Body of pancreas (tissue), 4 donors: ENCODE data around the gene DAPK3. TPM values are rescaled to one million over a fixed set of nuclear protein-coding genes. Genes with fewer than 3 reads are reported as not detected.
A peak's percentile ranks its signal among the peaks of the same experiment; 100 is the strongest.

Experiments used
- ATAC-seq: fragments of 150-250 bp; one replicate; pipeline ENCODE4 v1.9.1; 2016
- DNase-seq, 4 donors: peaks; one replicate each; pipeline ENCODE4 v3.0.0-alpha.2; 2019
- H3K27ac ChIP-seq, 4 donors: fragments of 200-600 bp; sonication (generic); 1 replicate in 3 of 4; 2 replicates in 1 of 4; pipeline versions ENCODE4 v1.5.1 to v1.6.1; 2016 to 2019; ENCODE audit warnings: mild to moderate bottlenecking in 1 of 4, mixed read lengths in 1 of 4, moderate library complexity in 1 of 4
- H3K27me3 ChIP-seq, 2 donors: fragments of 200-600 bp; sonication (generic); one replicate each; pipeline ENCODE4 v1.6.0; 2016; ENCODE audit warnings: mild to moderate bottlenecking in 1 of 2
- H3K36me3 ChIP-seq, 2 donors: fragments of 200-600 bp; sonication (generic); replicated peaks in 1 of 2; 2 replicates each; pipeline ENCODE4 v1.5.1; 2016; ENCODE audit warnings: low read depth in 2 of 2; ENCODE audit not compliant: insufficient read depth in 1 of 2
- H3K4me1 ChIP-seq: fragments of 200-600 bp; sonication (generic); one replicate; pipeline ENCODE4 v1.6.0; 2016
- H3K4me3 ChIP-seq, 2 donors: fragments of 200-600 bp; sonication (generic); 1 replicate in 1 of 2; 2 replicates in 1 of 2; pipeline ENCODE4 v1.5.1; 2016 to 2019
- H3K9me3 ChIP-seq, 3 donors: fragments of 200-600 bp; sonication (generic); 1 replicate in 2 of 3; 2 replicates in 1 of 3; pipeline ENCODE4 v1.5.1; 2016
- POLR2A ChIP-seq, 3 donors: fragments of 450-650 bp; IDR thresholded peaks; one replicate each; pipeline ENCODE4 v1.6.1; 2016; ENCODE audit warnings: antibody characterized with exemption in 3 of 3, mild to moderate bottlenecking in 2 of 3
- WGBS, 2 donors: methylation state at CpG; one replicate each; pipeline ENCODE4 v1.1.5; 2017; 5-methylcytosine and 5-hydroxymethylcytosine counted together
- intact Hi-C: fragments of 100-400 bp; cut with DNase I; formaldehyde crosslinking; loops from one replicate; pipeline ENCODE4 v1.15.1; 2023
- total RNA-seq, 2 donors: library from RNA; depleted of rRNA; stranded (reverse); fragments of >200 nt; gene quantifications; one replicate each; pipeline ENCODE4 v1.1.0, GENCODE V29; 2016
- TF ChIP-seq, protein P1 (sequence below), 7 experiments: fragments of 450-650 bp in 4 of 7; fragments of 200-600 bp in 3 of 7; sonication (generic) in 3 of 7; IDR thresholded peaks; one replicate each; pipeline ENCODE4 v1.5.1; 2016 to 2019; ENCODE audit warnings: antibody characterized with exemption in 7 of 7

The DAPK3 gene
- total RNA-seq, 2 donors from 2014 or later, result 44.5 to 47.7 TPM

GRCh38 chr19:4016903-4017638 is 46.2 kb upstream of the DAPK3 start:
- peaks cover 48% of the 10 kb centered on the region for H3K4me1 ChIP-seq
- intact Hi-C loops, result no loop called here
- ATAC-seq, result no peak

DNA sequence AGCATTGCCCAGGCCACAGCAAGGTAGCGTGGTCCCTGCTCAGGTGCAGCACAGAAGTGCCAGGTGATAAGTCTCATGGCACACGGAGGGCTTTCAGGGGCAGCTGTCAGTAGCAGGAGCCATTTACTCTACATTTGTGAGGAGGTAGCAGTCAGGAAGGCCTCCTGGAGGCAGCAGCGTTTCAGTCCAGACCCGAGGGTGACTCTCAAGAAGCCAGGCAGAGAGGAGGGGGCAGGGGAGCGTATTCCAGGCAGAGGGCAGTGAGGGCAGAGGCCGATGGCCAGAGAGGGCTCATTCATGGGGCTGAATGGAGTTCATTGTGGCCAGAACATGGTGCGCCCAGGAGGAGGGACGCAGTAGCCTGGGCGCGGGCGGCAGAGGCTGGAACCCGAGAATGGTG is 45.6 kb upstream of the DAPK3 start:
- no peaks in the 10 kb centered on the region for H3K36me3 ChIP-seq
- TF ChIP-seq, protein P1, sequence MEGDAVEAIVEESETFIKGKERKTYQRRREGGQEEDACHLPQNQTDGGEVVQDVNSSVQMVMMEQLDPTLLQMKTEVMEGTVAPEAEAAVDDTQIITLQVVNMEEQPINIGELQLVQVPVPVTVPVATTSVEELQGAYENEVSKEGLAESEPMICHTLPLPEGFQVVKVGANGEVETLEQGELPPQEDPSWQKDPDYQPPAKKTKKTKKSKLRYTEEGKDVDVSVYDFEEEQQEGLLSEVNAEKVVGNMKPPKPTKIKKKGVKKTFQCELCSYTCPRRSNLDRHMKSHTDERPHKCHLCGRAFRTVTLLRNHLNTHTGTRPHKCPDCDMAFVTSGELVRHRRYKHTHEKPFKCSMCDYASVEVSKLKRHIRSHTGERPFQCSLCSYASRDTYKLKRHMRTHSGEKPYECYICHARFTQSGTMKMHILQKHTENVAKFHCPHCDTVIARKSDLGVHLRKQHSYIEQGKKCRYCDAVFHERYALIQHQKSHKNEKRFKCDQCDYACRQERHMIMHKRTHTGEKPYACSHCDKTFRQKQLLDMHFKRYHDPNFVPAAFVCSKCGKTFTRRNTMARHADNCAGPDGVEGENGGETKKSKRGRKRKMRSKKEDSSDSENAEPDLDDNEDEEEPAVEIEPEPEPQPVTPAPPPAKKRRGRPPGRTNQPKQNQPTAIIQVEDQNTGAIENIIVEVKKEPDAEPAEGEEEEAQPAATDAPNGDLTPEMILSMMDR (IDR thresholded peaks at IDR 0.05), result no peak
- TF ChIP-seq POLR2A (IDR thresholded peaks at IDR 0.05), result no peak
- H3K27ac ChIP-seq, result peak overlapping the region in 3 of 4 donors; percentile 43 to 85 (median 52)
- no peak overlapping the region for H3K4me3 ChIP-seq
- ATAC-seq (no peak), DNase-seq (no peak)
- intact Hi-C loops, result no loop called here
- no peaks in the 10 kb centered on the region for H3K27me3 ChIP-seq
- WGBS, 2 donors, result 69 to 86% methylated on average over 11 of the region's 12 CpGs
- no peaks in the 10 kb centered on the region for H3K9me3 ChIP-seq
- peaks cover 52% of the 10 kb centered on the region for H3K4me1 ChIP-seq

More at GRCh38 chr19:4016903-4017638, 46.2 kb upstream of the DAPK3 start:
- Histone ChIP-seq H3K4me3 (no peak overlapping the region), H3K9me3 (no peaks in the 10 kb centered on the region), H3K27ac (peak overlapping the region in 2 of 4 donors; percentile 43 to 85), H3K36me3 (no peaks in the 10 kb centered on the region), H3K27me3 (no peaks in the 10 kb centered on the region)
- TF ChIP-seq POLR2A (IDR thresholded peaks at IDR 0.05), result no peak
- TF ChIP-seq, protein P1 (IDR thresholded peaks at IDR 0.05), result no peak
- WGBS, 2 donors, result 89 to 100% methylated on average over 4 to 15 of the region's 15 CpGs
- no peak for DNase-seq

GRCh38 chr19:4015705-4016402 is 45.0 kb upstream of the DAPK3 start:
- TF ChIP-seq, protein P1 (IDR thresholded peaks at IDR 0.05), result no peak
- TF ChIP-seq POLR2A (IDR thresholded peaks at IDR 0.05), result no peak
- Histone ChIP-seq H3K4me1 (peaks cover 58% of the 10 kb centered on the region), H3K36me3 (no peaks in the 10 kb centered on the region), H3K4me3 (no peak overlapping the region), H3K9me3 (no peaks in the 10 kb centered on the region), H3K27ac (peak overlapping the region; percentile 32 to 85 (median 48)), H3K27me3 (no peaks in the 10 kb centered on the region)
- WGBS, 2 donors, result 29 to 30% methylated on average over 13 to 36 of the region's 37 CpGs
- DNase-seq, result peak; percentile 57 to 79 (median 74)
- intact Hi-C loops, result no loop called here
- peak; percentile 63 for ATAC-seq

- DNase-seq, result peak in 3 of 4 donors; percentile 41 to 74 (median 52)
- 46 to 54% methylated on average over 7 to 24 of the region's 25 CpGs for WGBS, 2 donors
- TF ChIP-seq, protein P1 (IDR thresholded peaks at IDR 0.05), result no peak
- no peak for TF ChIP-seq POLR2A (IDR thresholded peaks at IDR 0.05)
- no peaks in the 10 kb centered on the region for H3K9me3 ChIP-seq
- no peaks in the 10 kb centered on the region for H3K36me3 ChIP-seq
- no peaks in the 10 kb centered on the region for H3K27me3 ChIP-seq
- ATAC-seq, result no peak
- intact Hi-C loops, result no loop called here
- H3K4me1 ChIP-seq, result peaks cover 68% of the 10 kb centered on the region
- no peak overlapping the region for H3K4me3 ChIP-seq
- peak overlapping the region; percentile 0 to 85 (median 48) for H3K27ac ChIP-seq
Observed at GRCh38 chr19:4014541-4015491, 43.9 kb upstream of the DAPK3 start.
